T-helper 2 cell treated with Interferon-gamma antibody and Interleukin-4, amounts not matched to agents 5 μg/mL and 100 μg/mL, for 36 hours (primary cell): ENCODE measurements around the gene HARBI1.

Experiments
- DNase-seq: peaks from one replicate; pipeline ENCODE4 v3.0.0; 2021; ENCODE audit warnings: low spot score
- H3K27ac Mint-ChIP-seq: one replicate; pipeline ENCODE4 v1.8.0; 2021; ENCODE audit warnings: mild to moderate bottlenecking, mixed read lengths
- H3K27me3 Mint-ChIP-seq: one replicate; pipeline ENCODE4 v1.8.0; 2021; ENCODE audit warnings: low read depth, mixed read lengths
- H3K36me3 Mint-ChIP-seq: one replicate; pipeline ENCODE4 v1.8.0; 2021; ENCODE audit warnings: low read depth, mixed read lengths
- H3K4me1 Mint-ChIP-seq: one replicate; pipeline ENCODE4 v1.8.0; 2021; ENCODE audit warnings: low read depth, mixed read lengths
- H3K4me3 Mint-ChIP-seq: one replicate; pipeline ENCODE4 v1.8.0; 2022; ENCODE audit warnings: mild to moderate bottlenecking, moderate library complexity, mixed read lengths
- H3K9me3 Mint-ChIP-seq: one replicate; pipeline ENCODE4 v1.8.0; 2021; ENCODE audit warnings: mixed read lengths

HARBI1 gene

DNA sequence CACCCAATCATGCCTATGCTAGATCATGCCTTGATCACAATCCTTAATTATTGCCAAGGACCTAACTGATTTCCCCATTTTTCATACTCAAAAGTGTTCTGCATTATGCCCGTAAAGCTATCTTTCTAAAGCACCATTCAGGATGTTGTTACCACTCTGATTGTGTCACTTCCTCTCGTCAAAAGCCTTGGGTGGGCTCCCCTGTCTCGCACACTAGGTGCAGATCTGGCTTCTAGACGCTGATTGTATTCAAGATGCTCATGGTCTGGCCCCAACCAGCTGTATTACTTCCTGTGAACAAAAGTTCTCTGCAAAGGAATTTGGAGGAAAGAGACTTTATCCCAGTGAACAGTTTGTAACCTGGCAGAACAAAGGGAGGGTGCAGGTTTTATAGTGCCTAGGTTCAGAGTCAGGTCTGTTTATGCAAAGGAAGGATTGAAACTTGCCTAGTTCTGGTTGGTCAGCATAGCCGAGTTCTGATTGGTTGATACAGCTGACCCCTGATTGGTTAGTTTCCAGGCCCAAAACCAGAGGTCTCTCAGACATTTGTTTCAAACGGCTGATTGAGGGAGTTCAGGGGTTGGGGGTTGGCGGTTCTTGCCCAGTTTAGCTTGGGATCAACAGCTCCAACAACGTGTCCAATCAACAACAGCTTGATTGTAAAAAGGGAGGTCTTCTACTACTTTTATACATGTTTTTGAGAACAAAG, 25.8 kb upstream of the HARBI1 start:
- Mint-ChIP-seq H3K9me3 (peaks cover 5% of the 10 kb centered on the region), H3K4me1 (peaks cover 4% of the 10 kb centered on the region), H3K36me3 (peaks cover 48% of the 10 kb centered on the region), H3K4me3 (no peak overlapping the region), H3K27ac (no peak overlapping the region), H3K27me3 (no peaks in the 10 kb centered on the region)
- DNase-seq = no peak

- H3K4me1 Mint-ChIP-seq = peaks cover 4% of the 10 kb centered on the region
- H3K9me3 Mint-ChIP-seq = peaks cover 5% of the 10 kb centered on the region
- no peak overlapping the region for H3K4me3 Mint-ChIP-seq
- H3K36me3 Mint-ChIP-seq = peaks cover 48% of the 10 kb centered on the region
- H3K27ac Mint-ChIP-seq = no peak overlapping the region
- H3K27me3 Mint-ChIP-seq = no peaks in the 10 kb centered on the region
- DNase-seq = no peak
Measured at GRCh38 chr11:46641639-46642038, 24.6 kb upstream of the HARBI1 start.

GRCh38 chr11:46640036-46640788, 23.2 kb upstream of the HARBI1 start:
- H3K9me3 Mint-ChIP-seq = peaks cover 5% of the 10 kb centered on the region
- DNase-seq = no peak
- H3K36me3 Mint-ChIP-seq = peaks cover 48% of the 10 kb centered on the region
- H3K27ac Mint-ChIP-seq = no peak overlapping the region
- no peak overlapping the region for H3K4me3 Mint-ChIP-seq
- H3K27me3 Mint-ChIP-seq = no peaks in the 10 kb centered on the region
- H3K4me1 Mint-ChIP-seq = peaks cover 4% of the 10 kb centered on the region

GRCh38 chr11:46639197-46639839, 22.3 kb upstream of the HARBI1 start:
- H3K9me3 Mint-ChIP-seq = peaks cover 5% of the 10 kb centered on the region
- H3K27ac Mint-ChIP-seq = no peak overlapping the region
- H3K4me1 Mint-ChIP-seq = peaks cover 4% of the 10 kb centered on the region
- no peak for DNase-seq
- H3K27me3 Mint-ChIP-seq = no peaks in the 10 kb centered on the region
- no peak overlapping the region for H3K4me3 Mint-ChIP-seq
- peaks cover 46% of the 10 kb centered on the region for H3K36me3 Mint-ChIP-seq

DNA sequence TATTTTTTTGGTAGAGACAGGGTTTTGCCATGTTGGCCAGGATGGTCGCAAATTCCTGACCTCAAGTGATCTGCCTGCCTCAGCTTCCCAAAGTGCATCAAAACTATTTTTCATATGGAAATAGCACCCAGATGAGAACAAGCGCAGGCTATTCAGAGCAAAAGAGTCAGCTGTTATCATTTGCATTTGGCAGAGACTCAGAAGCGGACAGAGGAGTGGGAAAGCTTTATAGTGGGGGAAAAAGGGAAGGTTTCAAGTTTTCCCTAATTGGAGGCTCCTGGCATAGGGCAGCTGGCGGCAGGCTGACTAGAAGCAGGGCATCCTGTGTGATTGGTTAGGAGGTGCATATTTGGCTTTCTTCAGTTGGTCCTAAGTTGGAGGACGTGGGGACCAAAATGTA, 20.5 kb upstream of the HARBI1 start:
- no peak for DNase-seq
- H3K9me3 Mint-ChIP-seq = peaks cover 5% of the 10 kb centered on the region
- peaks cover 4% of the 10 kb centered on the region for H3K4me1 Mint-ChIP-seq
- no peak overlapping the region for H3K4me3 Mint-ChIP-seq
- peaks cover 36% of the 10 kb centered on the region for H3K36me3 Mint-ChIP-seq
- no peaks in the 10 kb centered on the region for H3K27me3 Mint-ChIP-seq
- H3K27ac Mint-ChIP-seq = no peak overlapping the region

- H3K27me3 Mint-ChIP-seq = no peaks in the 10 kb centered on the region
- H3K27ac Mint-ChIP-seq = no peak overlapping the region
- peaks cover 33% of the 10 kb centered on the region for H3K36me3 Mint-ChIP-seq
- H3K4me1 Mint-ChIP-seq = peaks cover 4% of the 10 kb centered on the region
- DNase-seq = no peak
- no peak overlapping the region for H3K4me3 Mint-ChIP-seq
- H3K9me3 Mint-ChIP-seq = peaks cover 5% of the 10 kb centered on the region
Measured at GRCh38 chr11:46635557-46636139, 18.6 kb upstream of the HARBI1 start.

GRCh38 chr11:46633291-46634217, 16.5 kb upstream of the HARBI1 start:
- H3K36me3 Mint-ChIP-seq = peaks cover 17% of the 10 kb centered on the region

GRCh38 chr11:46632502-46632901, 15.5 kb upstream of the HARBI1 start:
- Mint-ChIP-seq H3K27ac (no peak overlapping the region), H3K9me3 (no peaks in the 10 kb centered on the region), H3K36me3 (peaks cover 13% of the 10 kb centered on the region), H3K4me1 (peaks cover 2% of the 10 kb centered on the region), H3K4me3 (no peak overlapping the region), H3K27me3 (no peaks in the 10 kb centered on the region)
- no peak for DNase-seq

More at GRCh38 chr11:46633291-46634217, 16.5 kb upstream of the HARBI1 start:
- H3K27ac Mint-ChIP-seq = no peak overlapping the region
- H3K4me3 Mint-ChIP-seq = no peak overlapping the region
- peaks cover 2% of the 10 kb centered on the region for H3K4me1 Mint-ChIP-seq
- H3K9me3 Mint-ChIP-seq = no peaks in the 10 kb centered on the region
- no peaks in the 10 kb centered on the region for H3K27me3 Mint-ChIP-seq
- DNase-seq = no peak

GRCh38 chr11:46631676-46632075, 14.6 kb upstream of the HARBI1 start:
- no peak overlapping the region for H3K27ac Mint-ChIP-seq
- no peak for DNase-seq
- no peaks in the 10 kb centered on the region for H3K9me3 Mint-ChIP-seq
- peaks cover 2% of the 10 kb centered on the region for H3K4me1 Mint-ChIP-seq
- no peak overlapping the region for H3K4me3 Mint-ChIP-seq
- peaks cover 13% of the 10 kb centered on the region for H3K36me3 Mint-ChIP-seq
- no peaks in the 10 kb centered on the region for H3K27me3 Mint-ChIP-seq

DNA sequence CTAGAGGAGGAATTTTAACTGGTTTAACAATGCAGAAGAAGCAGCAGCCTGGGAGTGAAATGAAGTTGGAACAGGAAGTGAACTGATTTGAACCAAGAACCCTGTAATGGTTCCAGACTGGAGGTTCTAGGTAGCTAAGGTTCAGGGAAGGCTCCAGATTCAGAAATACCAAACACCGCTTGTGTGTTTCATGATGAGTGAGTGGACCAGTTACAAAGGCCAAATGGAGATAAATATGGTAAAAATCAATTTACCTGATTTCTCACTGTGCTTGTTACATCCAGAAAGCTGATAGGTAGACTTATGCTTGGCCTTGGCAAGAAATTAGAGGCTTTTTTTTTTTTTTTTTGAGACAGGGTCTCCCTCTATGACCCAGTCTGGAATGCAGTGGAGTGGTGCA, 13.2 kb upstream of the HARBI1 start:
- no peak for DNase-seq
- Mint-ChIP-seq H3K27ac (no peak overlapping the region), H3K4me3 (no peak overlapping the region), H3K9me3 (no peaks in the 10 kb centered on the region), H3K27me3 (no peaks in the 10 kb centered on the region), H3K36me3 (peaks cover 13% of the 10 kb centered on the region), H3K4me1 (peaks cover 2% of the 10 kb centered on the region)

DNA sequence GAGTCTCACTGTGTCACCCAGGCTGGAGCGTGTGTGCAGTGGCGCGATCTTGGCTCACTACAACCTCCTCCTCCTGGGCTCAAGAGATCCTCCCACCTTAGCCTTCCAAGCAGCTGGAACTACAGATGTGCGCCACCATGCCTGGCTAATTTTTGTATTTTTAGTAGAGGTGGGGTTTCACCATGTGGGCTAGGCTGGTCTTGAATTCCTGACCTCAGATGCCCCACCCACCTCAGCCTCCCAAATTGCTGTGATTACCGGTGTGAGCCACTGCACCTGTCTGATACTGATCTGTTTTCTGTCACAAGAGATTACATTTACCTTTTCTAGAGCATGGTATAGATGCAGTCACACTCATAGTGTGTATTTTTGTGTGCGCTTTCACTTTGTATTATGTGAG, 11.9 kb upstream of the HARBI1 start:
- H3K36me3 Mint-ChIP-seq = peaks cover 22% of the 10 kb centered on the region
- H3K4me3 Mint-ChIP-seq = no peak overlapping the region
- no peaks in the 10 kb centered on the region for H3K9me3 Mint-ChIP-seq
- H3K27ac Mint-ChIP-seq = no peak overlapping the region
- peaks cover 2% of the 10 kb centered on the region for H3K4me1 Mint-ChIP-seq
- no peak for DNase-seq
- H3K27me3 Mint-ChIP-seq = no peaks in the 10 kb centered on the region

- Mint-ChIP-seq H3K9me3 (no peaks in the 10 kb centered on the region), H3K27me3 (no peaks in the 10 kb centered on the region), H3K4me1 (peaks cover 9% of the 10 kb centered on the region), H3K27ac (no peak overlapping the region), H3K36me3 (peaks cover 34% of the 10 kb centered on the region), H3K4me3 (no peak overlapping the region)
- DNase-seq = no peak
Measured at GRCh38 chr11:46625406-46625805, 8.4 kb upstream of the HARBI1 start.

DNA sequence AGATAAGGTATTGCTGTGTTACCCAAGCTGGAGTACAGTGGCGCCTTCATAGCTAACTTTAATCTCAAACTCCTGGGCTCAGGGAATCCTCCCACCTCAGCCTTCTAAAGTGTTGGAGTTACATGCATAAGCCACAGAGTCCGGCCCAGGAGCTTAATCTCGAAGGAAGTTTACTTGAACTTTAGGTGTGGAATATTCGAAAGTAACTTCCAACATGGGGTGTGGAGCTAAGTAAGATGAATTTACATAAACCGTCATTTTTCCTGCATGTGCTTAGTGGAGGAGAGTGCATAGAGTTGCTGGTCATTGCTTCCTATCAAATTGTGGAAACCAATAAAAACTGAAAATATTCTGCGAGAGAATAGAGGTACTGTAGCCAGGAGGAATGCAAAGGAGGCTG, 1.8 kb upstream of the HARBI1 start:
- Mint-ChIP-seq H3K27ac (peak overlapping the region; percentile 76), H3K4me3 (peak overlapping the region; percentile 90), H3K27me3 (no peaks in the 10 kb centered on the region), H3K4me1 (peaks cover 32% of the 10 kb centered on the region), H3K36me3 (peaks cover 21% of the 10 kb centered on the region), H3K9me3 (no peaks in the 10 kb centered on the region)
- DNase-seq = no peak
